GM13977 (cell line): ENCODE measurements around the gene ERICH6B.

Source experiments
- DNase-seq: peaks from one replicate; pipeline ENCODE4 v3.0.0; 2012; ENCODE audit warnings: low spot score
- in situ Hi-C: fragments of 300-500 bp; cut with MboI; formaldehyde crosslinking; loops from one replicate; pipeline ENCODE4 v1.12.0; 2022; ENCODE audit warnings: low sequenced_read_pairs, low pct_unique_long_range_greater_than_20kb, mixed read lengths, inconsistent platforms; ENCODE audit not compliant: unreplicated experiment
- TF ChIP-seq, protein P1 (sequence below): IDR thresholded peaks from 2 replicates; pipeline ENCODE4 v1.5.1; 2012; ENCODE audit warnings: mild to moderate bottlenecking, control low read depth; ENCODE audit not compliant: insufficient read depth; ENCODE audit errors: extremely low read depth, missing control alignments

The ERICH6B gene

DNA sequence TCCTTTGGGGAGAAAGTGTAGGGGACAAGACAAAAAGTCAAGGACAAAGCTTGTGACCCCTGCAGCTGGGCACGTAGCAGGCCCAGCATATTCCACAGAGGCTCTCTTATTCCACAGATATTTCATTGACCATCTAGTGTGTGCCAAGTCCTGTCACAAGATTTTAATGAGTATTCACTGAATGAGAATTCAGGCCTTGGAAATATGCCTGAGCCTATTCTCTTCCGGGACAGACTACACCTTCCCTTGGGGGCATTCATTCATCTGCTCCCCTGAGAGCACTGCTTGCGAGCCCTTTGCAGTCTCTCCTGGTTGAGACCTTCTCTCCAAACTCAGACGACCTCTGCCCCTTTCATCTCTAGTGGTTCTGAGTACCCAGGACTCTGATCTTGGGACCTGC is 25.5 kb downstream of the ERICH6B start:
- in situ Hi-C loops = no loop called here
- no peak for DNase-seq
- TF ChIP-seq, protein P1, sequence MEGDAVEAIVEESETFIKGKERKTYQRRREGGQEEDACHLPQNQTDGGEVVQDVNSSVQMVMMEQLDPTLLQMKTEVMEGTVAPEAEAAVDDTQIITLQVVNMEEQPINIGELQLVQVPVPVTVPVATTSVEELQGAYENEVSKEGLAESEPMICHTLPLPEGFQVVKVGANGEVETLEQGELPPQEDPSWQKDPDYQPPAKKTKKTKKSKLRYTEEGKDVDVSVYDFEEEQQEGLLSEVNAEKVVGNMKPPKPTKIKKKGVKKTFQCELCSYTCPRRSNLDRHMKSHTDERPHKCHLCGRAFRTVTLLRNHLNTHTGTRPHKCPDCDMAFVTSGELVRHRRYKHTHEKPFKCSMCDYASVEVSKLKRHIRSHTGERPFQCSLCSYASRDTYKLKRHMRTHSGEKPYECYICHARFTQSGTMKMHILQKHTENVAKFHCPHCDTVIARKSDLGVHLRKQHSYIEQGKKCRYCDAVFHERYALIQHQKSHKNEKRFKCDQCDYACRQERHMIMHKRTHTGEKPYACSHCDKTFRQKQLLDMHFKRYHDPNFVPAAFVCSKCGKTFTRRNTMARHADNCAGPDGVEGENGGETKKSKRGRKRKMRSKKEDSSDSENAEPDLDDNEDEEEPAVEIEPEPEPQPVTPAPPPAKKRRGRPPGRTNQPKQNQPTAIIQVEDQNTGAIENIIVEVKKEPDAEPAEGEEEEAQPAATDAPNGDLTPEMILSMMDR = no peak

DNA sequence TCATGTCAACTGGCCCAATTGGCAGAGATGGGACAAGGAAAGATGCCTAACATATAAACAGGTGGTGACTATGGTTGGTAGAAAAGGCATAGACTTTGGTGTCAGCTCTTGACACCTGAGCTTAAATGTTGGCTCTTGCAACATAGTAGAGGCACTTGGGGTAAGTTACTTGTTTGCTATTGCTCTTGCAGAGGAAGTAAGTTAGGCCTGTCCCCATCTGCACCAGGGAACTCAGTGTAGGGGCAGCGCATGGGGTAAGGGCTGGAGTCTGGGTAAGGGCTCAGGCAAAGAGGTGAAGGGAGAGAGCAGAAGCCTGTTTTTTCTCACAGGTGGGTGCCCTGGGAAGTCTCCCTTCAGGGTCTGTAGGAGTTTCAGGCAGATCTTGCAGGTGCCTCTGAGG is 27.6 kb downstream of the ERICH6B start:
- in situ Hi-C loops = no loop called here
- TF ChIP-seq, protein P1 = no peak
- DNase-seq = no peak

DNA sequence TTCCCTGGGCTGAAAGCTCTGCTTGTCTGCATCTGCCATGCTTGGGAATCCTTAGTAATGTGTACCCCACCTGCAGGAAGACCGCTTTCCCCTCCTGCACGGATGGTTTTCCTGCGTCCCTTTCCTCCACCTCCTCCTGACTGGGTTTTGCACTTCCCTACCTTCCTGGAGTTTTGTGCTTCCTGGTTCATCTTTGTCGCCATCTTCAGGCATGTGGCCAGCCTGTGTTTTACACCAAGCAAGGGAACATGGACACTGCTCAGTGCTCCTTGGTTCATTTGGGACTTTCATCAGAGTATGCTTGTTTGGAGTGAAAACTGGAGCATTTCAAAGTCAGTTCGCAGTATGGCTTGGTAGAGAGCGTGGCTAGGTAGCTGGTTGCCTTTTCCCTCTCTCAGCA is 30.7 kb downstream of the ERICH6B start:
- TF ChIP-seq, protein P1 = no peak
- in situ Hi-C loops = no loop called here
- DNase-seq = no peak

DNA sequence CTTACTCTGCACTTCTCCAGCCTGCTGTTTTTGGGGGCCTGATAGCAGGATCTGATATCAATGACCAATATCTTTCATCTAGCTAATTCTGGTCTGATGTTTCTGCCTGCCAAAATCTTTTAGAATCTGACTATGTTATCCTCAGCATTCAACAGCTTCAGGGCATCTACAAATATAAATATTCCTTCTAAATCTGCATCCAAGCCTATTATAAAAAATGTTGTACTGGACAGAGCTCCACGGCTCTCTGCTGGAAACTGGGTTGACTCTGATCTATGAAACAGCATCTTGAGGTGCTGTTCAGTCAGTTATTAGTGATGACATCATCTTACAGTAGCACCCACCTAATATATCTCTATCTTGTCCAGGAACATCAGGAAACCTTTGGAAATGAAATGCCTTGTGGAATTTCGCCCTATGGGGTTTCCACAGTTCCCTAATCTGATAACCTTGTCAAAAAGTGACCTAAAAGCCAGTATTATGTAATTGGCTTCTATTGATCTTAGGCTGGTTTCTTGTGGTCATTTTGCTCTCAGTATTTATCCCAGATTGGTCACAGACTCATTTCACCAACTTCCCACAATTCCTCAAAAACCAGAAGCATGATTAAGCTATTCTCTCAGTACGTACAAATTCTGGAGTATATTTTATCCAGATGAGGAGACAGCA is 33.0 kb downstream of the ERICH6B start:
- in situ Hi-C loops = no loop called here
- TF ChIP-seq, protein P1 = no peak

DNA sequence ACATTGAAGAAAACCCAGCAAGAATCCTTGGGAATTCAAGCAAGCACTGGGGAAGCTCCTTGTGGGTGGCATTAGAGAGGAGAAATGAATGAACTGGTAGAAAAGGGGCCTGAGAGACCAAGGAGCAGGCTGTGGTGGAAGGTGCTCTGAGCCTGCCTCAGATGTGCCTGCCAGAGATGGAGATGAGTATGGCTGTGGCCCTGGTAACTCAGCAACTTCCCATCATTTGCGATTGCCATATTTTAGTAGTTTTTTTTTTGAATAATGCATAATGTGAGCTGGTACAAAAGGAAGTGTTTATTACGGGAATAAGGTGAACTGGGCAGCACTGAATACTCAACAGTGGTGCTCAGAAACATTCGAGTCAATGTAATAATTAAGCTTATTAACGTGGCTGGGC is 39.1 kb downstream of the ERICH6B start:
- in situ Hi-C loops = no loop called here
- no peak for DNase-seq
- TF ChIP-seq, protein P1 = no peak

More for the DNA sequence above, 33.0 kb downstream of the ERICH6B start:
- DNase-seq = no peak

DNA sequence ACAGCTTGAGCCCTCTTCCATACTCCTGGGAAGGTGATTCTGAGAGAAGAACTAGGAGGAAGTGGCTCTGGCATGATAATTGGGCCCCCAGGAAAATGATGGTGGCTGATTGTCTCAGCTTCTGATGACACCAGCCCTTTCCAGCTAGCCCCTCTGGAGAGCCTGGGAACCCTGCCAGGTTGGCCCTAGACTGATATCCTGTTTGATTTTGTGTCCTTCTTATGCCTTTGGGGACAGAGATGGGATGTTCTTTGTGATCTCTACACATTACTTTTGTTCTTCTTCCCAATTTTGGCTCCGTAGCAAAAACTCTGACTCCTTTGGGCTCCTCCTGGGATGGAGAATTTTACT is 39.7 kb downstream of the ERICH6B start:
- TF ChIP-seq, protein P1 = no peak
- no peak for DNase-seq
- in situ Hi-C loops = no loop called here
